ENCODE data around the gene SLC2A3.
"Not testable (repeated sequence)": the region's sequence is repeated elsewhere in the genome, so short reads cannot be mapped to it uniquely, and the experiment has no call there.

The SLC2A3 gene

DNA sequence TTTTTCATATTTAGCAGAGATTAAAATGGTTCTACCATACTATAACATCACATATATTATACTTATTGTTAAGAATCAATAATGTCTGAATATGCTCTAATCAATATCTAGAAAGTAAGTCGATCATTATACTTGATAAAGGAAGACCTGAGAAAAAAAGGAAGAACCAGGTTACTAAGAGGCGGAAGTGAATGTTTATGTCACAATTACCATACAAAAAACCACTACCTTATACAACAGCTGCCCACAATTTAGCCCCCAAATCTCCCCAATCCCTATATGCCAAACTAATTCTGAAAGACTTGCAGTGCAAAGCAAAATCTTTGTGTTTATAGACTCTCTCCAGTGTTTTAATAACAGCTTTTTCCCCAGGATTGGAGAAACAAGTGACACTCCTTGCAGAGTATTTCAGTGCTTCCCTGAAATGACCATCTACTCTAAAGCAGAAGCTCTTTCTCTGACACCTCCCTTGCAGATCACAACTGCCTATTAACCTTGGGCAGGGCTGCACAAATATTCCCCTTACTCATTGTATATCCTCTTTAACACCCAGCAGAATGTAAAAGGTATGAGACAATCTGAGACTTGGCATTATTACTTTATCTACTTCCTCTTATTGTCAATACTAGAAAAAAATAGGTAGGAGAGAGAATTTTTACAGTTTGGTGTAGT lies 12.7 kb upstream of the SLC2A3 start:
- no peaks in the 10 kb centered on the region for H3K4me1 ChIP-seq (ENCODE audit: control insufficient read depth, insufficient read depth, low read length)
- no peaks in the 10 kb centered on the region for H3K27me3 ChIP-seq (replicated peaks; ENCODE audit: control insufficient read depth, insufficient read depth, low read length)
- H3K36me3 ChIP-seq (ENCODE audit: control insufficient read depth, insufficient read depth, low read length, severe bottlenecking) = no peaks in the 10 kb centered on the region
- no peak overlapping the region for H3K4me3 ChIP-seq (ENCODE audit: low read length)
- H3K9me3 ChIP-seq (ENCODE audit: control insufficient read depth, low read length) = no peaks in the 10 kb centered on the region
- no peak overlapping the region for H3K9ac ChIP-seq (ENCODE audit: low read length)
- no peak for DNase-seq (ENCODE audit: low read depth)

DNA sequence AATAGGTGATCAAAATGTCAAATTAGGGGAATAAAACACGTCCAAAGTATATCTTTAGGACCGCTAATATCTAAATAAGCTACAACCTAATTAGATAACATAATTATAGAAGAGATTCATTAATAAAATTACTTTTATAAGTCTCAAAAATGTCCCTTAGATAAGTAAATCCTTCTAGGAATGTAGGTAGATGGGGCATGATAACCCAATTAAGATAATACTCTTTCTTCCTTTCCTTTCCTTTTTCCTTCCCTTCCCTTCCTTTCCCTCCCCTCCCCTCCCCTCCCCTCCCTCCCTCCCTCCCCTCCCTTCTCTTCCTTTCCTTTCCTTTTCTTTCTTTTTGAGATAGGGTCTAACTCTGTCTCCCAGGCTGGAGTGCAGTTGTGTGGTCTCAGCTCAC lies 11.0 kb upstream of the SLC2A3 start:
- no peaks in the 10 kb centered on the region for H3K27me3 ChIP-seq (replicated peaks; ENCODE audit: control insufficient read depth, insufficient read depth, low read length)
- H3K4me3 ChIP-seq (ENCODE audit: low read length) = no peak overlapping the region
- DNase-seq (ENCODE audit: low read depth) = no peak
- no peaks in the 10 kb centered on the region for H3K4me1 ChIP-seq (ENCODE audit: control insufficient read depth, insufficient read depth, low read length)
- no peak overlapping the region for H3K9ac ChIP-seq (ENCODE audit: low read length)
- H3K36me3 ChIP-seq (ENCODE audit: control insufficient read depth, insufficient read depth, low read length, severe bottlenecking) = no peaks in the 10 kb centered on the region
- H3K9me3 ChIP-seq (ENCODE audit: control insufficient read depth, low read length) = no peaks in the 10 kb centered on the region

DNA sequence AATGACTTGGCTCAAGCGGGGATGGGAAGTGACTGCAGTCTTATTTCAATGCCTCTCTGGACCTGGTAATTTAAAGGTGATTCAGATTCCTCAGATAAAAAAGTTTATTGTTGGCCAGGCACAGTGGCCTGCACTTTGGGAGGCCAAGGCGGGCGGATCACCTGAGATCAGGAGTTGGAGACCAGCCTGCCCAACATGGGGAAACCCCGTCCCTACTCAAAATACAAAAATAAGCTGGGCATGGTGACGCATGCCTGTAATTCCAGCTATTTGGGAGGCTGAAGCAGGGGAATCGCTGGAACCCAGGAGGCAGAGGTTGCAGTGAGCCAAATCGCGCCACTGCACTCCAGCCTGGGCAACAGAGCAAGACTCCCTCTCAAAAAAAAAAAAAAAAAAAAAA lies 8.8 kb upstream of the SLC2A3 start:
- H3K9me3 ChIP-seq (ENCODE audit: control insufficient read depth, low read length); H3K9ac ChIP-seq (ENCODE audit: low read length); H3K4me1 ChIP-seq (ENCODE audit: control insufficient read depth, insufficient read depth, low read length); H3K4me3 ChIP-seq (ENCODE audit: low read length); H3K36me3 ChIP-seq (ENCODE audit: control insufficient read depth, insufficient read depth, low read length, severe bottlenecking); DNase-seq (ENCODE audit: low read depth); H3K27me3 ChIP-seq (replicated peaks; ENCODE audit: control insufficient read depth, insufficient read depth, low read length): not testable (repeated sequence)

DNA sequence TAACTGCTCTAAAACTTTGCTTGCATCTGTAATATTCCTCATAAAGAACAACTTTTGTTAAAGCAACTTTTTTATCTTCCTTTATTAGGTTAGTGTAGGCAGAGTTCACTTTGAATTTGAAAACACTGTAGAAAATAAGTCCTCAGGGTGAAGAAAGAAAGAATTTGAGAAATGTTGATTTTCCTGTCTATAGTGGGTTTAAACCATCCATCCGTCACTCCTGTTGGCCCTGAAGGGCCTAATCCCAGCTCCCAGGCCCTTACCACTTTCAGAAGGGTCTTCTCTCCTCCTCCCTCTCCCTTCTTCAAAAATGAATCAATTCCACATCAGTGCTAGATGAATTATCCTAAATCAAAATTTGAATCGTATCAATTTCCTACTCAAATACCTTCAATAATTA lies 4.9 kb upstream of the SLC2A3 start:
- H3K9ac ChIP-seq (ENCODE audit: low read length) = no peak overlapping the region
- no peaks in the 10 kb centered on the region for H3K9me3 ChIP-seq (ENCODE audit: control insufficient read depth, low read length)
- no peak for DNase-seq (ENCODE audit: low read depth)

DNA sequence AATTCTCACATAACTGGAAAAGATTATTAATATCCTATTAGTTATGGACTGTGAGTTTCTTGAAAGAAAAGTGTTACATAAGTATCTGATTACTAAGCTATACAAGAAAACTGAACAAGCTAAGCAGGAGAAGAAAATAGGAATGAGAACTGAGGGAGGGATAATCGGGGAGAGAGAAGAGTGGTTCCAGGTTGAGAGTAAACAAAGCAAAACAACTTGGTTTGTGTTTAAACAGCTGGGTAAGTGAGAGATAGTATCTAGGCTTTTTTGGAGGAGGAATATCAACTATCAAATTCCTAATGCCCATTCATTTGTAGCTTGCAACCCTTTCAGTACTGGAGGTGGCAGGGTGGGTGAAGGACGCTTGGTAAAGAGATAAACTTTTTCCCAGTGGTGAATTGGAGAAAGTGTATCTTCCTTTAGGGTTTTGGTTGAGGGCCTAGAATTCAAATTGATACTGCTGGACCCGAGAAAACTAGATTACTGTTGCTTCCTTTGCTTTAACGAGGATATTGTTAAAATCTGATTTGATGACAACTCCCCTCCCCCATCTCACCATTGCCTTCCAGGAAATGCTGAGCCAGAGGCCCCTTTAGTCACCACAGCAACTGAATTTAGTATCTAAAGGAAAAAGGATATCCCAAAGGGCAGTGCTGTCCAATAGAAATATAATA lies 2.0 kb upstream of the SLC2A3 start:
- DNase-seq (ENCODE audit: low read depth) = peak; percentile 9
- Histone ChIP-seq H3K36me3 (ENCODE audit: control insufficient read depth, insufficient read depth, low read length, severe bottlenecking) (peaks cover 2% of the 10 kb centered on the region), H3K9me3 (ENCODE audit: control insufficient read depth, low read length) (no peaks in the 10 kb centered on the region), H3K9ac (ENCODE audit: low read length) (peak overlapping the region; percentile 1), H3K4me1 (ENCODE audit: control insufficient read depth, insufficient read depth, low read length) (peaks cover 25% of the 10 kb centered on the region), H3K4me3 (ENCODE audit: low read length) (no peak overlapping the region), H3K27me3 (replicated peaks; ENCODE audit: control insufficient read depth, insufficient read depth, low read length) (no peaks in the 10 kb centered on the region)

More for the DNA sequence above, 4.9 kb upstream of the SLC2A3 start:
- Histone ChIP-seq H3K4me3 (ENCODE audit: low read length) (no peak overlapping the region), H3K36me3 (ENCODE audit: control insufficient read depth, insufficient read depth, low read length, severe bottlenecking) (no peaks in the 10 kb centered on the region), H3K27me3 (replicated peaks; ENCODE audit: control insufficient read depth, insufficient read depth, low read length) (no peaks in the 10 kb centered on the region), H3K4me1 (ENCODE audit: control insufficient read depth, insufficient read depth, low read length) (peaks cover 9% of the 10 kb centered on the region)

DNA sequence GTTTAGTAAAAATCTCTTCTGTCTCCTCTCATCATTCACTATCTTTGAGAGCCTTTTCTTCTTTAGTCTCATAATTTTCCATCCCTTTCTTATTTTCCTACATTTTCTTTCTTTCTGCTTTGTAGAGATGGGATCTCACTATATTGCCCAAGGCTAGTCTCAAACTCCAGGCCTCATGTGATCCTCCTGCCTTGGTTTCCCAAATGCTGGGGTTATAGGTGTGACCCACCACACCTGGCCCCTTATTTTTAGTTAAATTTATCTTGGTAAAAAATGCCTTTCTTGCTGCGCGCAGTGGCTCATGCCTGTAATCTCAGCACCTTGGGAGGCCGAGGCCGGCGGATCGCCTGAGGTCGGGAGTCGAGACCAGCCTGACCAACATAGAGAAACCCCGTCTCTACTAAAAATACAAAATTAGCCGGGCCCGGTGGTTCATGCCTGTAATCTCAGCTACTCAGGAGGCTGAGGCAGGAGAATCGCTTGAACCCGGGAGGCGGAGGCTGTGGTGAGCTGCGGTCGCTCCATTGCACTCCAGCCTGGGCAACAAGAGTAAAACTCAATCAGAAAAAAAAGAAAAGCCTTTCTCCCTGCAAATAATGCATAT lies 996 bp downstream of the SLC2A3 start:
- H3K4me1 ChIP-seq (ENCODE audit: control insufficient read depth, insufficient read depth, low read length) = peaks cover 29% of the 10 kb centered on the region
- peak; percentile 16 for DNase-seq (ENCODE audit: low read depth)

DNA sequence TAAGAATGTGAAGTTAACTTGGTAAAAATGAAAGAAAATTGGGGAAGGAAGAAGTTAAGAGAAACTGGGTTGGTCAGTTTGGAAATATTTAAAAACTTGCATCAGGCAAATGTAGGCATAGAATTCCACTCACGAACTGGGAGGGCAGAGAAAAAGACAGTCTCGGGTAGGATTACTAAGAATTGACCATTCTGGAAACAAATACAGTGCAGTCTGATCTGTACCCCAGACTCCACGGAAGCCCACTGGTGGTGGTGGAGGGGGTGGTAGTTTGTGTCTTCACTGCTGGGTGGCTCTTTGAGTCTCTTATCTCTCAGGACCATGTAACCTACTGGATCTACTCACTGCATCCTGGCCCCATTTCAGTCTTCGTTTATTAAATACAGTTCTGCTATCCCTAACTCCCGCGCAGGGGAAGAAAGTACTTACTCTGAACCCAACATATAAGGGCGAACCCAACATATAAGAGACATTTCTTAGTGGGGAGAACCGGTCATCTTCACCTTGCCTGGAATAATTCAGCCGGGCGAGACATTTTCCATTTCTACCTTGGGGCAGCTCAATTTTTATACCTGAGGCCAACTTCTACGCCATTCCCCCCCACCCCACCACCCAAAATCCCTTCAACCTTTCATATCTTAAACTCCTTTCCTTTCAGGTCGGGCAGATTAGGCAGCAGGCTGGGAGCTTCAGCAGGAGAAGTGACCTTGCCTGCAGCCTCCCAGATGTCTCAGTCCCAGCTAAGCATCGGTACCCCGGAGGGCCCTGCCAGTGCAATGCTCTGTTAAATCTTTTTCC lies 1.7 kb downstream of the SLC2A3 start:
- peak; percentile 52 for DNase-seq (ENCODE audit: low read depth)
- H3K9ac ChIP-seq (ENCODE audit: low read length) = peak overlapping the region; percentile 94
- no peaks in the 10 kb centered on the region for H3K9me3 ChIP-seq (ENCODE audit: control insufficient read depth, low read length)
- peak overlapping the region; percentile 90 for H3K4me3 ChIP-seq (ENCODE audit: low read length)
- H3K4me1 ChIP-seq (ENCODE audit: control insufficient read depth, insufficient read depth, low read length) = peaks cover 29% of the 10 kb centered on the region
- peaks cover 34% of the 10 kb centered on the region for H3K36me3 ChIP-seq (ENCODE audit: control insufficient read depth, insufficient read depth, low read length, severe bottlenecking)
- H3K27me3 ChIP-seq (replicated peaks; ENCODE audit: control insufficient read depth, insufficient read depth, low read length) = no peaks in the 10 kb centered on the region

More for the DNA sequence above, 996 bp downstream of the SLC2A3 start:
- no peaks in the 10 kb centered on the region for H3K9me3 ChIP-seq (ENCODE audit: control insufficient read depth, low read length)
- H3K36me3 ChIP-seq (ENCODE audit: control insufficient read depth, insufficient read depth, low read length, severe bottlenecking) = peaks cover 30% of the 10 kb centered on the region
- H3K27me3 ChIP-seq (replicated peaks; ENCODE audit: control insufficient read depth, insufficient read depth, low read length) = no peaks in the 10 kb centered on the region
- H3K4me3 ChIP-seq (ENCODE audit: low read length) = peak overlapping the region; percentile 90
- peak overlapping the region; percentile 94 for H3K9ac ChIP-seq (ENCODE audit: low read length)

DNA sequence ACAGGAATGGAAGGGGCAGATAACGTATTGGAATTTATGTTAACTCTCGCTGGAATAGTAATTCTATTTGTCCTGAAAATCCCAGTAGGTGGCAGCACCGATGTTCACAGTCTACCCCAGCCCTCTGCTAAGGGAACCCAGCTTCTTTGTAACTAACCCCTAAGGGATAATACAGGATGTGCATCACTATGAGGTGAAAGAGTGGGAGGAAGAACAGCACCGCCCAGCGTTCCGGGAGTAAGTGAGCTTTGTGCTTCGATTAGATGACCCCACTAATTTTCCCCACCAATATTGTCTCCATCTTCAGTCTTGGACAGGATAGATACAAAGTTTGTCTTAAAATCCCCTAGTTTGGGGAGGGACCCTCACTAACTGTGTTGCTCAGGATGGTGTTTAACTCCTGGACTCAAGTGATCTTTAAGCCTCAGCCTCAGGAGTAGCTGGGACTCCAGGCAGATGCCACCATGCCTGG lies 2.7 kb downstream of the SLC2A3 start:
- peak overlapping the region; percentile 90 for H3K4me3 ChIP-seq (ENCODE audit: low read length)
- peaks cover 28% of the 10 kb centered on the region for H3K4me1 ChIP-seq (ENCODE audit: control insufficient read depth, insufficient read depth, low read length)
- H3K9me3 ChIP-seq (ENCODE audit: control insufficient read depth, low read length) = no peaks in the 10 kb centered on the region
- H3K27me3 ChIP-seq (replicated peaks; ENCODE audit: control insufficient read depth, insufficient read depth, low read length) = no peaks in the 10 kb centered on the region
- H3K36me3 ChIP-seq (ENCODE audit: control insufficient read depth, insufficient read depth, low read length, severe bottlenecking) = peaks cover 42% of the 10 kb centered on the region
- DNase-seq (ENCODE audit: low read depth) = peak; percentile 95
- peak overlapping the region; percentile 94 for H3K9ac ChIP-seq (ENCODE audit: low read length)

DNA sequence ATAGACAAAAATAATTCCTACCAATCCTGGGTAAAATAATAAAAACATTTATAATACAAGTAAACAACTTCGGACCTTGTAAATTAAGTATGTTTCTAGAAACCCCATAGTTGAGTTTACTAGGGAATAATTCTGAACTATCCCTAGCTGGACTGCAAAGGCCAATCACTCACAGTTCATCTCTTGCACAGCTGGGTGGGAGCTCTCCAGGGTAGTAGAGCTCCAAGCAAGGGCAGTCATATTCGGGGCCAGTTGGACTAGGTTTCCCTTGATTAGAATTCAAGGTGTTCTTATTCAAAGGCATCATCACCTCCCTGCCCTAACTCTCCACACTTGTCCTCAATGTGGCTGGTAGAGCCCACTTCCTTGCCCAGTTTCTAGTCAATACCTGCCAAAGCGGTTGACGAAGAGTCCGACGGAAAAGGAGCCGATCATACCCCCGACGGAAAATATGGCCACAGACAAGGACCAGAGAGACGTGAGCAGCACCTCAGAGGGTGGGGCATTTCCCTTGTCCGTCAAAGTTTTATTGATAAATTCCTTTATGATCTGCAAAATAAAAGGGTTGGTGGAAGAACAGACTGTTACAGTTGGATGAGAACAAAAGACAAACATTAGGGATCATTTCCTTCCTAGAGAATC lies 3.3 kb downstream of the SLC2A3 start:
- not testable (repeated sequence) for DNase-seq (ENCODE audit: low read depth); H3K9me3 ChIP-seq (ENCODE audit: control insufficient read depth, low read length); H3K27me3 ChIP-seq (replicated peaks; ENCODE audit: control insufficient read depth, insufficient read depth, low read length); H3K9ac ChIP-seq (ENCODE audit: low read length)
- H3K4me3 ChIP-seq (ENCODE audit: low read length) = peak overlapping the region; percentile 90
- H3K36me3 ChIP-seq (ENCODE audit: control insufficient read depth, insufficient read depth, low read length, severe bottlenecking) = peaks cover 48% of the 10 kb centered on the region
- peaks cover 23% of the 10 kb centered on the region for H3K4me1 ChIP-seq (ENCODE audit: control insufficient read depth, insufficient read depth, low read length)

DNA sequence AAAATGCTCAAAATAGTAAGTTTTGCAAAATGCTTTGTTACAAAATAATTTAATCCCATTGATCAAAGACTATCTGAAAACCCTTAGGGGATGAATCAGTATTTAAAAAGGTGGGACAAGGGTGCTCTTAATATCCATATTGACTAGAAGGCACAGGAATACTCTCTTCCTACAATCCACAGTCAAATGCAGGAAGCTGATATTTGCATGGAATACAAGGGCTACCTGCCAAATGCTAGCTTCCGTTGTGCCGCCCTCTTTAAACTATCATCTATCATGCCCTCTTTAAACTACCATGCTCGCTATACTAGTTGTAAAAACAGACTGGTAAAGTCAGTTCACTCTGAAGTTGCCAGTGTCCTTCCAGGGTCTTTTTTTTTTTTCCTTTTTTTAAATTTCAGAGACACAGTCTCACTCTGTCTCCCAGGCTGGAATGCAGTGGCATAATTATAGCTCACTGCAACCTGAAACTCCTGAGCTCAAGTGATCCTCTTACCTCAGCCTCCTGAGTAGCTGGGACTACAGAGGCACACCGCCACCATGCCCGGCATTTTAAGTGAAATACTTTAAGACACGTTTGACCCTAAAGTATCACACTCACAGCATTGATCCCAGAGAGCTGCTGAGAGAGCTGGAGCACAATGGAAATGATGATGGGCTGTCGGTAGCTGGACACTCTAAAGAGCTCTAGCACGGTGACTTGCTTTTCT lies 6.7 kb downstream of the SLC2A3 start:
- no peak for DNase-seq (ENCODE audit: low read depth)
- Histone ChIP-seq H3K27me3 (replicated peaks; ENCODE audit: control insufficient read depth, insufficient read depth, low read length) (no peaks in the 10 kb centered on the region), H3K36me3 (ENCODE audit: control insufficient read depth, insufficient read depth, low read length, severe bottlenecking) (peaks cover 76% of the 10 kb centered on the region), H3K4me1 (ENCODE audit: control insufficient read depth, insufficient read depth, low read length) (peaks cover 15% of the 10 kb centered on the region), H3K4me3 (ENCODE audit: low read length) (no peak overlapping the region), H3K9ac (ENCODE audit: low read length) (no peak overlapping the region), H3K9me3 (ENCODE audit: control insufficient read depth, low read length) (no peaks in the 10 kb centered on the region)

Data from adipocyte (in vitro differentiated cells).